K562 (cell line): ENCODE results near the gene EDARADD. TPM values are rescaled to one million over a fixed set of nuclear protein-coding genes. Genes with fewer than 3 reads are reported as not detected.

ENCODE experiments used
- ARID2 ChIP-seq: fragments of 450-650 bp; IDR thresholded peaks from 2 replicates; pipeline ENCODE4 v1.6.1; 2017; ENCODE audit warnings: antibody characterized with exemption, mild to moderate bottlenecking
- BRCA1 ChIP-seq, 2 experiments: fragments of 450-650 bp in 1 of 2; sonication (generic) in 1 of 2; formaldehyde crosslinking in 1 of 2; IDR thresholded peaks; 2 replicates each; pipeline versions ENCODE4 v1.5.0 to v1.6.1; 2017 to 2020; ENCODE audit warnings: mild to moderate bottlenecking in 1 of 2, missing genetic modification reagents in 1 of 2
- CHCHD3 ChIP-seq: fragments of 250-450 bp; sonication (Bioruptor Pico); IDR thresholded peaks from 2 replicates; pipeline ENCODE4 v2.1.2; 2022; ENCODE audit warnings: mild to moderate bottlenecking
- CHD1 ChIP-seq: fragments of 200-600 bp; sonication (generic); IDR thresholded peaks from one replicate; pipeline ENCODE4 v1.6.1; 2012; ENCODE audit warnings: mild to moderate bottlenecking, moderate library complexity, low read length, inconsistent platforms
- CHD2 ChIP-seq: IDR thresholded peaks from 2 replicates; pipeline ENCODE4 v1.6.1; 2011; ENCODE audit warnings: low read depth, low read length
- ELF2 ChIP-seq: fragments of 250-450 bp; sonication (Bioruptor Pico); IDR thresholded peaks from 2 replicates; pipeline ENCODE4 v1.5.0; 2021; ENCODE audit warnings: mild to moderate bottlenecking
- FOXK2 ChIP-seq, 2 experiments: fragments of 450-650 bp; IDR thresholded peaks in 1 of 2; conservative IDR thresholded peaks in 1 of 2; 2 replicates each; pipeline ENCODE4 v1.6.1; 2016; ENCODE audit warnings: low read depth in 2 of 2, mild to moderate bottlenecking in 1 of 2
- GTF2F1 ChIP-seq: IDR thresholded peaks from 2 replicates; pipeline ENCODE4 v1.6.1; 2011; ENCODE audit warnings: low read depth, low read length, improper control_type of control experiment
- HES1 ChIP-seq: fragments of 450-650 bp; IDR thresholded peaks from 2 replicates; pipeline ENCODE4 v1.6.1; 2016; ENCODE audit warnings: low read depth, mild to moderate bottlenecking, moderate library complexity
- ILF3 ChIP-seq: fragments of 450-650 bp; IDR thresholded peaks from 2 replicates; pipeline ENCODE4 v1.6.1; 2018; ENCODE audit warnings: antibody characterized with exemption, mild to moderate bottlenecking, moderate library complexity, borderline replicate concordance
- POLR2A ChIP-seq: fragments of 450-650 bp; conservative IDR thresholded peaks from 2 replicates; pipeline ENCODE4 v1.6.1; 2016
- POLR2AphosphoS2 ChIP-seq: IDR thresholded peaks from 2 replicates; pipeline ENCODE4 v1.6.1; 2012; ENCODE audit warnings: low read length, improper control_type of control experiment
- SMAD2 ChIP-seq: fragments of 150-350 bp; IDR thresholded peaks from 2 replicates; pipeline ENCODE4 v1.6.1; 2014; ENCODE audit warnings: low read depth, mild to moderate bottlenecking, low read length
- SRSF7 ChIP-seq: fragments of 200-400 bp; formaldehyde crosslinking; optimal IDR thresholded peaks from 2 replicates; pipeline ENCODE3; 2017; ENCODE audit warnings: mild to moderate bottlenecking, low read depth, low read length
- STAG1 ChIP-seq: sonication (generic); formaldehyde crosslinking; IDR thresholded peaks from 2 replicates; pipeline ENCODE4 v1.5.0; 2020; ENCODE audit warnings: missing genetic modification reagents, borderline replicate concordance
- ZC3H11A ChIP-seq: IDR thresholded peaks from 2 replicates; pipeline ENCODE4 v1.6.1; 2012; ENCODE audit warnings: low read depth, low read length, improper control_type of control experiment
- ZFP1 ChIP-seq: fragments of 450-650 bp; formaldehyde crosslinking; IDR thresholded peaks from 2 replicates; pipeline ENCODE4 v1.4.0; 2020; ENCODE audit warnings: mild to moderate bottlenecking, mixed read lengths
- ZFX ChIP-seq: sonication (generic); formaldehyde crosslinking; IDR thresholded peaks from 2 replicates; pipeline ENCODE4 v1.8.0; 2022; ENCODE audit warnings: mild to moderate bottlenecking, missing genetic modification reagents, moderate library complexity
- ZNF140 ChIP-seq: fragments of 250-450 bp; sonication (Bioruptor Pico); IDR thresholded peaks from 2 replicates; pipeline ENCODE4 v1.8.0; 2021; ENCODE audit warnings: moderate library complexity, mild to moderate bottlenecking, inconsistent platforms
- ZNF175 ChIP-seq: fragments of 200-800 bp; sonication (Bioruptor generic); IDR thresholded peaks from 2 replicates; pipeline ENCODE4 v1.6.1; 2016; ENCODE audit warnings: low read depth, mild to moderate bottlenecking, missing genetic modification characterization, missing compliant biosample characterization
- ZNF274 ChIP-seq: IDR thresholded peaks from 2 replicates; pipeline ENCODE4 v1.6.1; 2011; ENCODE audit warnings: low read depth, mild to moderate bottlenecking, low read length, moderate library complexity, borderline replicate concordance
- ZNF408 ChIP-seq: fragments of 250-450 bp; sonication (Bioruptor Pico); IDR thresholded peaks from 2 replicates; pipeline ENCODE4 v1.4.0; 2020; ENCODE audit warnings: low read depth, mild to moderate bottlenecking, moderate library complexity
- polyA plus RNA-seq, 8 experiments: library from polyadenylated mRNA; depleted of rRNA in 4 of 8; stranded (reverse) in 5 of 8; unstranded in 3 of 8; fragments of >200 nt; fragmentation: Nextera tagmentation in 2 of 8; fragmentation: Illumina TruSeq in 1 of 8; extraction: Ambion mirVana in 2 of 8; extraction: Trizol in 1 of 8; gene quantifications; 2 replicates each; pipeline versions ENCODE4 v1.2.1 to v1.2.3, GENCODE V29; 2011 to 2014; ENCODE audit warnings: inconsistent platforms in 1 of 8, missing spikeins in 1 of 8
- total RNA-seq, 7 experiments: library from RNA; depleted of rRNA in 6 of 7; stranded (reverse); fragments of >200 nt in 6 of 7; fragmentation: Illumina TruSeq in 2 of 7; extraction: Trizol in 2 of 7; gene quantifications; 2 replicates each; pipeline versions ENCODE4 v1.2.1 to v1.2.3, GENCODE V29; 2011 to 2021; ENCODE audit warnings: low replicate concordance in 1 of 7
- TF ChIP-seq, protein P1 (sequence below): fragments of 450-650 bp; formaldehyde crosslinking; conservative IDR thresholded peaks from 2 replicates; pipeline ENCODE4 v1.4.0; 2022; ENCODE audit warnings: mild to moderate bottlenecking, missing genetic modification characterization
- TF ChIP-seq, protein P2 (sequence below), 2 experiments: fragments of 200-800 bp in 1 of 2; sonication (Bioruptor generic) in 1 of 2; sonication (generic) in 1 of 2; formaldehyde crosslinking in 1 of 2; IDR thresholded peaks in 1 of 2; conservative IDR thresholded peaks in 1 of 2; 2 replicates each; pipeline versions ENCODE4 v1.5.0 to v1.6.1; 2016 to 2020; ENCODE audit warnings: missing compliant biosample characterization in 1 of 2, missing genetic modification characterization in 1 of 2, missing genetic modification reagents in 1 of 2

Gene EDARADD
- total and polyA plus RNA-seq, 9 of the 15 experiments (the other 6 are each of a cell fraction or from before 2014, with no cell fraction given), result 0.46 to 32.4 (median 20.6) TPM

GRCh38 chr1:236351875-236352573 lies 42.1 kb upstream of the EDARADD start (continued):
- TF ChIP-seq SMAD2 (no peak), ZNF408 (CRISPR knock-in tag) (no peak), POLR2AphosphoS2 (no peak), STAG1 (CRISPR knock-in tag) (no peak), GTF2F1 (no peak), ELF2 (CRISPR knock-in tag) (peak; percentile 65; the same call in 1 of the 2 replicates), FOXK2 (conservative IDR thresholded peaks at IDR 0.05 in 1 of 2, IDR thresholded peaks at IDR 0.05 in 1 of 2; ENCODE audit: low read depth in 2 of 2) (peak; percentile 83 to 84; a peak in 3 of 4 replicates), ZFX (no peak), ZNF140 (no peak), BRCA1 (IDR thresholded peaks at IDR 0.05) (no peak), BRCA1 (CRISPR knock-in tag; IDR thresholded peaks at IDR 0.05) (no peak), ZFP1 (CRISPR knock-in tag) (no peak), HES1 (no peak), CHD2 (no peak), ZNF175 (CRISPR knock-in tag) (peak; percentile 90), CHCHD3 (no peak), ILF3 (no peak), ARID2 (no peak), ZNF274 (no peak), ZC3H11A (no peak), POLR2A (no peak), CHD1 (no peak), SRSF7 (no peak)
- TF ChIP-seq, protein P1, sequence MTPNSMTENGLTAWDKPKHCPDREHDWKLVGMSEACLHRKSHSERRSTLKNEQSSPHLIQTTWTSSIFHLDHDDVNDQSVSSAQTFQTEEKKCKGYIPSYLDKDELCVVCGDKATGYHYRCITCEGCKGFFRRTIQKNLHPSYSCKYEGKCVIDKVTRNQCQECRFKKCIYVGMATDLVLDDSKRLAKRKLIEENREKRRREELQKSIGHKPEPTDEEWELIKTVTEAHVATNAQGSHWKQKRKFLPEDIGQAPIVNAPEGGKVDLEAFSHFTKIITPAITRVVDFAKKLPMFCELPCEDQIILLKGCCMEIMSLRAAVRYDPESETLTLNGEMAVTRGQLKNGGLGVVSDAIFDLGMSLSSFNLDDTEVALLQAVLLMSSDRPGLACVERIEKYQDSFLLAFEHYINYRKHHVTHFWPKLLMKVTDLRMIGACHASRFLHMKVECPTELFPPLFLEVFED (CRISPR knock-in tag), result peak; percentile 91
- TF ChIP-seq, protein P2, sequence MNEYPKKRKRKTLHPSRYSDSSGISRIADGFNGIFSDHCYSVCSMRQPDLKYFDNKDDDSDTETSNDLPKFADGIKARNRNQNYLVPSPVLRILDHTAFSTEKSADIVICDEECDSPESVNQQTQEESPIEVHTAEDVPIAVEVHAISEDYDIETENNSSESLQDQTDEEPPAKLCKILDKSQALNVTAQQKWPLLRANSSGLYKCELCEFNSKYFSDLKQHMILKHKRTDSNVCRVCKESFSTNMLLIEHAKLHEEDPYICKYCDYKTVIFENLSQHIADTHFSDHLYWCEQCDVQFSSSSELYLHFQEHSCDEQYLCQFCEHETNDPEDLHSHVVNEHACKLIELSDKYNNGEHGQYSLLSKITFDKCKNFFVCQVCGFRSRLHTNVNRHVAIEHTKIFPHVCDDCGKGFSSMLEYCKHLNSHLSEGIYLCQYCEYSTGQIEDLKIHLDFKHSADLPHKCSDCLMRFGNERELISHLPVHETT (CRISPR knock-in tag; conservative IDR thresholded peaks at IDR 0.05 in 1 of 2, IDR thresholded peaks at IDR 0.05 in 1 of 2), result peak in 1 of 2 experiments; percentile 78; a peak in 2 of 4 replicates
